Calu3 (cell line): ENCODE measurements around the gene FAM217B. TPM values are rescaled to one million over a fixed set of nuclear protein-coding genes. Genes with fewer than 3 reads are reported as not detected.

Source experiments
- BruUV-seq: library from RNA; stranded (reverse); fragments of 400-500 nt; replicated peaks from 2 replicates; lab custom pipeline; 2021; lab: Mats Ljungman, UMichigan
- CTCF ChIA-PET: fragments of 300-600 bp; sonication (Branson Sonifier 250); formaldehyde crosslinking; loops from one replicate; lab custom pipeline; 2022; ENCODE audit warnings: antibody characterized with exemption; lab: Charles Lee
- DNase-seq: peaks from one replicate; pipeline ENCODE4 v3.0.0; 2022
- H3K27ac Mint-ChIP-seq: one replicate; pipeline ENCODE4 v1.8.0; 2022; ENCODE audit warnings: mixed read lengths; ENCODE audit not compliant: unreplicated experiment
- H3K27me3 Mint-ChIP-seq: one replicate; pipeline ENCODE4 v1.8.0; 2022; ENCODE audit warnings: mixed read lengths; ENCODE audit not compliant: unreplicated experiment
- H3K36me3 Mint-ChIP-seq: one replicate; pipeline ENCODE4 v1.8.0; 2022; ENCODE audit warnings: mild to moderate bottlenecking, moderate library complexity, mixed read lengths; ENCODE audit not compliant: insufficient read depth, unreplicated experiment
- H3K4me1 Mint-ChIP-seq: one replicate; pipeline ENCODE4 v1.8.0; 2022; ENCODE audit warnings: mild to moderate bottlenecking, low read depth, mixed read lengths; ENCODE audit not compliant: unreplicated experiment
- H3K4me3 Mint-ChIP-seq: one replicate; pipeline ENCODE4 v1.8.0; 2022; ENCODE audit warnings: mild to moderate bottlenecking, low read depth, moderate library complexity, mixed read lengths; ENCODE audit not compliant: unreplicated experiment
- H3K9me3 Mint-ChIP-seq: one replicate; pipeline ENCODE4 v1.8.0; 2022; ENCODE audit warnings: low read depth, mixed read lengths; ENCODE audit not compliant: unreplicated experiment
- intact Hi-C: fragments of 100-400 bp; cut with micrococcal nuclease; formaldehyde crosslinking; loops from one replicate; pipeline ENCODE4 v1.10.0; 2022; ENCODE audit not compliant: unreplicated experiment
- total RNA-seq: library from RNA; stranded (reverse); gene quantifications from 2 replicates; pipeline ENCODE4 v1.2.3, GENCODE V29; 2022
- TF ChIP-seq, protein P1 (sequence below): fragments of 200-600 bp; IDR thresholded peaks from one replicate; pipeline ENCODE4 v1.8.0; 2022; ENCODE audit warnings: antibody characterized with exemption; ENCODE audit not compliant: unreplicated experiment

The FAM217B gene
- total RNA-seq, 1 experiment from 2014 or later, result 34.4 TPM

DNA sequence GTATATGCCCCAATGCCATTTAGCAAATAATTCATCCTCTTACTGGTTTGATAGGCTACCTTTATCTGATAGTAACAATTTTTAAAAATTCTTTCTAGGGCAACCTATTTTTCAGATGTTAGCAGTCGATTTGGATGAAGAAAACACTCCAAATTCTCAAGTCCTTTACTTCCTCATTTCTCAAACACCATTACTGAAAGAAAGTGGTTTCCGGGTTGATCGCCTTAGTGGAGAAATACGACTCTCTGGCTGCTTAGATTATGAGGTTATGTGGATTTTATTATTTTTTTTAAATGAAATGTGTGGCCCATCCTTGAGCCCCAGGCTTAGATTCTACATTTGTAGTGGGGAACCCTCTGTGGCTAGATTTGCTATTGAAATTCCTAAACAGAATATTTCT, 44.4 kb downstream of the FAM217B start:
- no peak overlapping the region for H3K27ac Mint-ChIP-seq
- no peak overlapping the region for H3K4me3 Mint-ChIP-seq
- H3K36me3 Mint-ChIP-seq, result no peaks in the 10 kb centered on the region
- intact Hi-C loops, result no loop called here
- no peak for DNase-seq
- no peaks in the 10 kb centered on the region for H3K27me3 Mint-ChIP-seq
- peaks cover 20% of the 10 kb centered on the region for H3K4me1 Mint-ChIP-seq
- BruUV-seq, result no TSS peak
- CTCF ChIA-PET, result no interaction called here
- no peaks in the 10 kb centered on the region for H3K9me3 Mint-ChIP-seq
- TF ChIP-seq, protein P1, sequence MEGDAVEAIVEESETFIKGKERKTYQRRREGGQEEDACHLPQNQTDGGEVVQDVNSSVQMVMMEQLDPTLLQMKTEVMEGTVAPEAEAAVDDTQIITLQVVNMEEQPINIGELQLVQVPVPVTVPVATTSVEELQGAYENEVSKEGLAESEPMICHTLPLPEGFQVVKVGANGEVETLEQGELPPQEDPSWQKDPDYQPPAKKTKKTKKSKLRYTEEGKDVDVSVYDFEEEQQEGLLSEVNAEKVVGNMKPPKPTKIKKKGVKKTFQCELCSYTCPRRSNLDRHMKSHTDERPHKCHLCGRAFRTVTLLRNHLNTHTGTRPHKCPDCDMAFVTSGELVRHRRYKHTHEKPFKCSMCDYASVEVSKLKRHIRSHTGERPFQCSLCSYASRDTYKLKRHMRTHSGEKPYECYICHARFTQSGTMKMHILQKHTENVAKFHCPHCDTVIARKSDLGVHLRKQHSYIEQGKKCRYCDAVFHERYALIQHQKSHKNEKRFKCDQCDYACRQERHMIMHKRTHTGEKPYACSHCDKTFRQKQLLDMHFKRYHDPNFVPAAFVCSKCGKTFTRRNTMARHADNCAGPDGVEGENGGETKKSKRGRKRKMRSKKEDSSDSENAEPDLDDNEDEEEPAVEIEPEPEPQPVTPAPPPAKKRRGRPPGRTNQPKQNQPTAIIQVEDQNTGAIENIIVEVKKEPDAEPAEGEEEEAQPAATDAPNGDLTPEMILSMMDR, result no peak

GRCh38 chr20:59985164-59985563, 45.0 kb downstream of the FAM217B start:
- DNase-seq, result no peak
- Mint-ChIP-seq H3K4me1 (peaks cover 20% of the 10 kb centered on the region), H3K27me3 (no peaks in the 10 kb centered on the region), H3K36me3 (no peaks in the 10 kb centered on the region), H3K9me3 (no peaks in the 10 kb centered on the region), H3K27ac (no peak overlapping the region), H3K4me3 (no peak overlapping the region)
- intact Hi-C loops, result no loop called here
- BruUV-seq, result no TSS peak
- TF ChIP-seq, protein P1, result no peak
- CTCF ChIA-PET, result no interaction called here

DNA sequence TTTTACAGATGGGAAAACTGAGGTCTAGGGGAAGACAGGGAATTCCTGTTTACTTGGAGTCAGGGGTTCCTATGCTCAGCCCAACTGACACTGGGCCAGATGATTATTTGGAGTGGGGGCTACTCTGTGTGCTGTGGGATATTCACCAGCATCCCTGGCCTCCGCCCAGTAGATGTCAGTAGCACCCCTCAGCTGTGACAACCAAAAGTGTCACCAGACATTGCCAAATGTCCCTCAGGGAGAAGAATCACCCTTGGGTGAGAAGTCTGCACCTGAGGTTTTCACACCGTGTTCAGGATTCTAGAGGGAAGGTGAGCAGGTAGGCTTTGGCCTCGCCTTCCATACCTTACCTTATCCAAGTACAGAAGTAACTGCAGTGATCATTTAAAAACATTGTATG, 45.7 kb downstream of the FAM217B start:
- no peaks in the 10 kb centered on the region for H3K36me3 Mint-ChIP-seq
- CTCF ChIA-PET, result interaction anchor here (0.9 to 1.1 kb wide), 2 partner anchors 37 to 203 kb away, joined by 3 to 9 read pairs; no protein-coding TSS in a partner anchor
- intact Hi-C loops, result no loop called here
- no peaks in the 10 kb centered on the region for H3K27me3 Mint-ChIP-seq
- TF ChIP-seq, protein P1, result peak; percentile 39
- H3K27ac Mint-ChIP-seq, result no peak overlapping the region
- H3K9me3 Mint-ChIP-seq, result no peaks in the 10 kb centered on the region
- H3K4me1 Mint-ChIP-seq, result peaks cover 20% of the 10 kb centered on the region
- no peak overlapping the region for H3K4me3 Mint-ChIP-seq
- BruUV-seq, result no TSS peak
- peak; percentile 44 for DNase-seq

GRCh38 chr20:59987135-59987534, 46.9 kb downstream of the FAM217B start:
- no peak for DNase-seq
- Mint-ChIP-seq H3K4me3 (no peak overlapping the region), H3K9me3 (no peaks in the 10 kb centered on the region), H3K27ac (no peak overlapping the region), H3K27me3 (no peaks in the 10 kb centered on the region), H3K36me3 (no peaks in the 10 kb centered on the region), H3K4me1 (peaks cover 20% of the 10 kb centered on the region)
- TF ChIP-seq, protein P1, result no peak
- no TSS peak for BruUV-seq
- CTCF ChIA-PET, result interaction anchor here (0.6 to 1.1 kb wide), 2 partner anchors 9 to 1113 kb away, joined by 3 read pairs; no protein-coding TSS in a partner anchor
- intact Hi-C loops, result no loop called here
